Upper lobe of left lung (tissue), 6 donors: Measurements from ENCODE around the gene ZNF789. TPM values are rescaled to one million over a fixed set of nuclear protein-coding genes. Genes with fewer than 3 reads are reported as not detected.

Experiments used
- ATAC-seq, 2 donors: fragments of 200-7000 bp; cut with Tn5 transposase; one replicate each; pipeline ENCODE4 v1.9.1; 2022; ENCODE audit warnings: mild to moderate bottlenecking in 2 of 2, moderate library complexity in 2 of 2; ENCODE audit not compliant: low FRiP score in 2 of 2
- DNase-seq, 2 donors: peaks; one replicate each; pipeline ENCODE4 v3.0.0-alpha.2; 2019 to 2020
- H3K27ac ChIP-seq, 4 donors: fragments of 200-600 bp; sonication (generic); one replicate each; pipeline ENCODE4 v1.5.1; 2016 to 2019
- H3K27me3 ChIP-seq, 4 donors: fragments of 200-600 bp; sonication (generic); one replicate each; pipeline ENCODE4 v1.5.1; 2017 to 2019
- H3K36me3 ChIP-seq, 4 donors: fragments of 200-600 bp; sonication (generic); one replicate each; pipeline ENCODE4 v1.5.1; 2016 to 2019
- H3K4me1 ChIP-seq, 4 donors: fragments of 200-600 bp; sonication (generic); one replicate each; pipeline ENCODE4 v1.5.1; 2018 to 2019
- H3K4me3 ChIP-seq, 4 donors: fragments of 200-600 bp; sonication (generic); one replicate each; pipeline ENCODE4 v1.5.1; 2017 to 2019; ENCODE audit warnings: mild to moderate bottlenecking in 2 of 4, moderate library complexity in 1 of 4
- H3K9me3 ChIP-seq, 4 donors: fragments of 200-600 bp; sonication (generic); one replicate each; pipeline ENCODE4 v1.5.1; 2018 to 2019
- EP300 ChIP-seq, 4 donors: sonication (generic); formaldehyde crosslinking; IDR thresholded peaks; one replicate each; pipeline ENCODE4 v1.5.1; 2017; ENCODE audit warnings: antibody characterized with exemption in 4 of 4, control low read depth in 2 of 4
- POLR2A ChIP-seq, 4 donors: fragments of 450-650 bp; IDR thresholded peaks; one replicate each; pipeline ENCODE4 v1.5.1; 2016 to 2017; ENCODE audit warnings: antibody characterized with exemption in 4 of 4, mild to moderate bottlenecking in 2 of 4
- POLR2AphosphoS5 ChIP-seq, 2 donors: sonication (generic); formaldehyde crosslinking; IDR thresholded peaks; one replicate each; pipeline ENCODE4 v1.5.1; 2017; ENCODE audit warnings: antibody characterized with exemption in 2 of 2
- WGBS, 2 donors: methylation state at CpG; one replicate each; pipeline ENCODE4 v1.1.5; 2017 to 2018; 5-methylcytosine and 5-hydroxymethylcytosine counted together
- total RNA-seq, 6 donors: library from RNA; depleted of rRNA in 4 of 6; stranded (reverse); fragments of >200 nt in 4 of 6; gene quantifications; one replicate each; pipeline versions ENCODE4 v1.1.0 to v1.2.1, GENCODE V29; 2016 to 2021
- TF ChIP-seq, protein P1 (sequence below), 6 experiments: fragments of 450-650 bp in 4 of 6; fragments of 200-600 bp in 2 of 6; sonication (generic) in 2 of 6; IDR thresholded peaks; one replicate each; pipeline ENCODE4 v1.5.1; 2016 to 2019; ENCODE audit warnings: antibody characterized with exemption in 6 of 6
- donor health status: DM: no; HTN: no; CAD: no; lungs with moderate emphysema.
- donor health status: DM: no; HTN: yes; CAD: no; lungs with severe emphysema.

ZNF789 gene
- total RNA-seq, 6 donors from 2014 or later: 8.3 to 28.3 (median 9.3) TPM

DNA sequence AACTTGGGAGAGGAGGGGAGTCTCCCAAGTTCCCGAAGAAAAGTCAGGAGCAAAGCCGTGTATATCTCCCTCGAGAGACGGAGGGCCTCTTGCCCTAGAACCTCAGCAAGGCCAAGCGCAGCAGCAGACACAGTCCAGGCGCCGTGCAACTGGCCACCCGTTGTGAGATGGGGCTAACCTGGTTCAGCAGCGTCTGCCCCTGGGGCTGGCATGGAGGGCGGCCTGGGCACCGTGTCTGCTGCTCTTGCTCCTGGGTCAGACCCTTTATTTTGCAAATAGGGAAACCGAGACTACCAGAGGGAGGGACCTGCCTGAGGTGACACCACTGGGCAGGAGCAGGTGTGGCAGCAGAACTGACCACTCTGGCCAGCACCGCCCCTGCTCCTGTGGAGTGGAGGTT, 20.1 kb upstream of the ZNF789 start:
- Histone ChIP-seq H3K27ac (no peak overlapping the region), H3K9me3 (no peaks in the 10 kb centered on the region), H3K4me1 (no peaks in the 10 kb centered on the region), H3K36me3 (peaks cover 14 to 100% (median 87%) of the 10 kb centered on the region in 4 donors), H3K4me3 (no peak overlapping the region), H3K27me3 (no peaks in the 10 kb centered on the region)
- WGBS, 2 donors: 88 to 98% methylated on average over 10 to 13 of the region's 13 CpGs
- TF ChIP-seq POLR2AphosphoS5 (IDR thresholded peaks at IDR 0.05) (no peak), POLR2A (IDR thresholded peaks at IDR 0.05) (no peak), EP300 (IDR thresholded peaks at IDR 0.05) (no peak)
- TF ChIP-seq, protein P1, sequence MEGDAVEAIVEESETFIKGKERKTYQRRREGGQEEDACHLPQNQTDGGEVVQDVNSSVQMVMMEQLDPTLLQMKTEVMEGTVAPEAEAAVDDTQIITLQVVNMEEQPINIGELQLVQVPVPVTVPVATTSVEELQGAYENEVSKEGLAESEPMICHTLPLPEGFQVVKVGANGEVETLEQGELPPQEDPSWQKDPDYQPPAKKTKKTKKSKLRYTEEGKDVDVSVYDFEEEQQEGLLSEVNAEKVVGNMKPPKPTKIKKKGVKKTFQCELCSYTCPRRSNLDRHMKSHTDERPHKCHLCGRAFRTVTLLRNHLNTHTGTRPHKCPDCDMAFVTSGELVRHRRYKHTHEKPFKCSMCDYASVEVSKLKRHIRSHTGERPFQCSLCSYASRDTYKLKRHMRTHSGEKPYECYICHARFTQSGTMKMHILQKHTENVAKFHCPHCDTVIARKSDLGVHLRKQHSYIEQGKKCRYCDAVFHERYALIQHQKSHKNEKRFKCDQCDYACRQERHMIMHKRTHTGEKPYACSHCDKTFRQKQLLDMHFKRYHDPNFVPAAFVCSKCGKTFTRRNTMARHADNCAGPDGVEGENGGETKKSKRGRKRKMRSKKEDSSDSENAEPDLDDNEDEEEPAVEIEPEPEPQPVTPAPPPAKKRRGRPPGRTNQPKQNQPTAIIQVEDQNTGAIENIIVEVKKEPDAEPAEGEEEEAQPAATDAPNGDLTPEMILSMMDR (IDR thresholded peaks at IDR 0.05): no peak
- no peak for ATAC-seq
- no peak for DNase-seq

DNA sequence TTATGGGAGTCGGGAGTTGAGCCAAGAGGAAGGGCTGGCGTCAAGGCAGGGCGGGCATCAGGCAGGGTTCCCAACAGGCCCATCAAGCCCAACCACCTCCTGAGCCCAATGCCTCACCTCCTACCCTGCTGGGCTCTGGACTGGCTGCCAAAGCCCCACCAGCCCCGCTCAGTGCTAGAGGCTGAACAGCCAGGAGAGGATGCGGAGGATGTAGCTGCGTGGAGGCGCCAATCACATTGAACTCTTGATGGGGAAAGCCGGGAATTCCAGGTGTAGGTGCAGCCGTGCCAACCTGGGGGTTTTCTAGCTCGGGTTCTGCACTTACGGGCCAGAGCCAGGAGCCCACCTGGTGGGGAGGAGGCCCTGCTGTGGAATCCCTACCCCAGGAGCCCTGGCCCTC, 19.6 kb upstream of the ZNF789 start:
- ATAC-seq (no peak), DNase-seq (no peak)
- Histone ChIP-seq H3K9me3 (no peaks in the 10 kb centered on the region), H3K27ac (no peak overlapping the region), H3K4me1 (no peaks in the 10 kb centered on the region), H3K27me3 (no peaks in the 10 kb centered on the region), H3K4me3 (no peak overlapping the region), H3K36me3 (peaks cover 15 to 100% (median 87%) of the 10 kb centered on the region in 4 donors)
- TF ChIP-seq POLR2AphosphoS5 (IDR thresholded peaks at IDR 0.05) (no peak), POLR2A (IDR thresholded peaks at IDR 0.05) (no peak), EP300 (IDR thresholded peaks at IDR 0.05) (no peak)
- TF ChIP-seq, protein P1 (IDR thresholded peaks at IDR 0.05): no peak
- 93 to 94% methylated on average over 8 of the region's 11 CpGs for WGBS, 2 donors

DNA sequence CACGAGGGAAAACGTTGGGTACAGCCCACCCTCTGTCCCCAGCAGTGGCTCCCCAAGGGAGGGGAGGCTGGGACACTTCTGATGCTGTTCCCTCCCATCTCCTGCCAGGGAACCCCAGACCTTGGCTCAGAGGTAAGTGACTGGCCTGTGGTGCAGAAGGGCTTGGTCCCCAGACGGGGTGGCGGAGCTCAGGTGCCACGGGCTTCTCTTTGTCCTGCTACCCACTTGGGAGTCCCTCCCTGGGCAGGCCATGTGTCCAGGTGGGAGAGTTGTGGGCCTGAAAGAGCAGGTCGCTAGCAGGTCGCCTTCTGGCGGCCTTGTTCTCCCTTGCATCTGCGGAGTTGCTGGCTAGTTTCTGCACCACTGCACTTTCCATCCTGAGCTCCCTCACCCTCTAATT, 16.8 kb upstream of the ZNF789 start:
- 85 to 95% methylated on average over 7 to 9 of the region's 9 CpGs for WGBS, 2 donors
- ATAC-seq (no peak), DNase-seq (no peak)
- H3K9me3 ChIP-seq: no peaks in the 10 kb centered on the region
- TF ChIP-seq, protein P1 (IDR thresholded peaks at IDR 0.05): no peak
- TF ChIP-seq EP300 (IDR thresholded peaks at IDR 0.05) (no peak), POLR2AphosphoS5 (IDR thresholded peaks at IDR 0.05) (no peak), POLR2A (IDR thresholded peaks at IDR 0.05) (no peak)
- H3K27me3 ChIP-seq: no peaks in the 10 kb centered on the region
- H3K27ac ChIP-seq: no peak overlapping the region
- H3K36me3 ChIP-seq: peaks cover 14 to 91% (median 79%) of the 10 kb centered on the region in 4 donors
- H3K4me3 ChIP-seq: no peak overlapping the region
- peaks cover 0 to under 1% (median 0%) of the 10 kb centered on the region in 4 donors for H3K4me1 ChIP-seq

- Histone ChIP-seq H3K4me1 (peaks cover 0 to 4% (median 0%) of the 10 kb centered on the region in 4 donors), H3K27me3 (no peaks in the 10 kb centered on the region), H3K9me3 (no peaks in the 10 kb centered on the region), H3K36me3 (peaks cover 13 to 87% (median 75%) of the 10 kb centered on the region in 4 donors), H3K4me3 (no peak overlapping the region), H3K27ac (no peak overlapping the region)
- 74 to 81% methylated on average over 11 to 13 of the region's 13 CpGs for WGBS, 2 donors
- DNase-seq (no peak), ATAC-seq (no peak)
- no peak for TF ChIP-seq EP300 (IDR thresholded peaks at IDR 0.05)
- no peak for TF ChIP-seq POLR2A (IDR thresholded peaks at IDR 0.05)
- TF ChIP-seq, protein P1 (IDR thresholded peaks at IDR 0.05): no peak
- TF ChIP-seq POLR2AphosphoS5 (IDR thresholded peaks at IDR 0.05): no peak
These were observed 16.4 kb upstream of the ZNF789 start for GRCh38 chr7:99456288-99456687.

- no peaks in the 10 kb centered on the region for H3K27me3 ChIP-seq
- H3K4me1 ChIP-seq: peaks cover 0 to 11% (median 0%) of the 10 kb centered on the region in 4 donors
- H3K4me3 ChIP-seq: no peak overlapping the region
- peaks cover 13 to 79% (median 69%) of the 10 kb centered on the region in 4 donors for H3K36me3 ChIP-seq
- no peak for TF ChIP-seq POLR2A (IDR thresholded peaks at IDR 0.05)
- no peak for ATAC-seq
- H3K9me3 ChIP-seq: no peaks in the 10 kb centered on the region
- DNase-seq: no peak
- 86 to 87% methylated on average over 3 to 6 of the region's 6 CpGs for WGBS, 2 donors
- H3K27ac ChIP-seq: no peak overlapping the region
These were observed 15.5 kb upstream of the ZNF789 start for GRCh38 chr7:99457050-99457649.
